B cell (primary cell): ENCODE data around the gene BANP. TPM values are rescaled to one million over a fixed set of nuclear protein-coding genes. Genes with fewer than 3 reads are reported as not detected.
"Not testable (repeated sequence)": the region's sequence is repeated elsewhere in the genome, so short reads cannot be mapped to it uniquely, and the experiment has no call there.

Experiments
- ATAC-seq: fragments of 200-7000 bp; cut with Tn5 transposase; one replicate; pipeline ENCODE4 v1.10.0; 2021; ENCODE audit warnings: low read depth, mild to moderate bottlenecking, moderate number of reproducible peaks, moderate library complexity
- CTCF ChIA-PET: fragments of 350-600 bp; sonication (Branson Sonifier 250); formaldehyde crosslinking; loops from one replicate; lab custom pipeline; 2021; ENCODE audit warnings: antibody characterized with exemption, inconsistent platforms; lab: Charles Lee
- POLR2A ChIA-PET: fragments of 350-600 bp; sonication (Branson Sonifier 250); formaldehyde crosslinking; loops from one replicate; lab custom pipeline; 2021; ENCODE audit warnings: antibody characterized with exemption; lab: Charles Lee
- DNase-seq: peaks from one replicate; pipeline ENCODE4 v3.0.0; 2013
- H2AFZ ChIP-seq: 2 replicates; pipeline ENCODE4 v1.6.1; 2012; ENCODE audit warnings: mild to moderate bottlenecking, low read depth, low read length; ENCODE audit not compliant: insufficient read depth, poor library complexity, severe bottlenecking
- H3K27ac ChIP-seq, 2 donors: 1 replicate in 1 of 2; 2 replicates in 1 of 2; pipeline ENCODE4 v1.5.1; 2012 to 2013; ENCODE audit warnings: low read length in 2 of 2, mild to moderate bottlenecking in 2 of 2, moderate library complexity in 1 of 2
- H3K27me3 ChIP-seq, 4 experiments: fragments of 200-600 bp in 1 of 4; sonication (generic) in 1 of 4; replicated peaks in 1 of 4; 1 replicate in 2 of 4; 2 replicates in 2 of 4; pipeline versions ENCODE4 v1.6.1 to v1.7.0; 2013 to 2016; ENCODE audit warnings: low read length in 3 of 4, mild to moderate bottlenecking in 2 of 4, mixed read lengths in 1 of 4, moderate library complexity in 1 of 4; ENCODE audit not compliant: insufficient read depth in 4 of 4, control insufficient read depth in 3 of 4; ENCODE audit errors: control extremely low read depth in 1 of 4
- H3K36me3 ChIP-seq, 2 experiments: replicated peaks in 1 of 2; 1 replicate in 1 of 2; 2 replicates in 1 of 2; pipeline versions ENCODE4 v1.6.1 to v1.7.1; 2013; ENCODE audit warnings: low read length in 1 of 2; ENCODE audit not compliant: insufficient read depth in 2 of 2, control insufficient read depth in 1 of 2; ENCODE audit errors: control extremely low read depth in 1 of 2, extremely low read depth in 1 of 2
- H3K4me1 ChIP-seq, 2 donors: fragments of 200-600 bp in 1 of 2; sonication (generic) in 1 of 2; 1 replicate in 1 of 2; 2 replicates in 1 of 2; pipeline versions ENCODE4 v1.5.1 to v1.6.1; 2013 to 2017; ENCODE audit warnings: low read length in 2 of 2; ENCODE audit not compliant: control insufficient read depth in 2 of 2, insufficient read depth in 2 of 2
- H3K4me2 ChIP-seq: replicated peaks from 2 replicates; pipeline ENCODE3; 2012; ENCODE audit warnings: mild to moderate bottlenecking, low read depth, low read length; ENCODE audit not compliant: poor library complexity, severe bottlenecking
- H3K4me3 ChIP-seq, 5 experiments: fragments of 200-600 bp in 1 of 5; sonication (generic) in 1 of 5; 1 replicate in 3 of 5; 2 replicates in 2 of 5; pipeline versions ENCODE4 v1.5.1 to v1.7.0; 2011 to 2016; ENCODE audit warnings: low read length in 4 of 5, mild to moderate bottlenecking in 4 of 5, low read depth in 2 of 5, control low read depth in 1 of 5, moderate library complexity in 1 of 5; ENCODE audit not compliant: insufficient read depth in 1 of 5; ENCODE audit errors: control extremely low read depth in 1 of 5, extremely low read depth in 1 of 5
- H3K79me2 ChIP-seq: fragments of 200-600 bp; sonication (generic); one replicate; pipeline ENCODE4 v1.6.0; 2016; ENCODE audit warnings: low read length; ENCODE audit not compliant: control insufficient read depth, insufficient read depth
- H3K9ac ChIP-seq: fragments of 200-600 bp; sonication (generic); 2 replicates; pipeline ENCODE4 v1.6.1; 2017; ENCODE audit warnings: mild to moderate bottlenecking, low read length, moderate library complexity
- H3K9me3 ChIP-seq, 3 donors: one replicate each; pipeline versions ENCODE4 v1.6.1 to v1.7.1; 2013; ENCODE audit warnings: low read length in 2 of 3; ENCODE audit not compliant: control insufficient read depth in 2 of 3, insufficient read depth in 1 of 3; ENCODE audit errors: control extremely low read depth in 1 of 3
- H4K20me1 ChIP-seq: 2 replicates; pipeline ENCODE4 v1.6.0; 2012; ENCODE audit warnings: mild to moderate bottlenecking, low read length; ENCODE audit not compliant: insufficient read depth, control insufficient read depth, poor library complexity, severe bottlenecking
- H3K27ac Mint-ChIP-seq: one replicate; pipeline ENCODE4 v1.8.0; 2021; ENCODE audit warnings: mixed read lengths
- H3K27me3 Mint-ChIP-seq: one replicate; pipeline ENCODE4 v1.8.0; 2021; ENCODE audit warnings: mixed read lengths
- H3K4me1 Mint-ChIP-seq: one replicate; pipeline ENCODE4 v1.8.0; 2021; ENCODE audit warnings: mixed read lengths
- H3K4me3 Mint-ChIP-seq: one replicate; pipeline ENCODE4 v1.8.0; 2021; ENCODE audit warnings: mixed read lengths
- H3K9me3 Mint-ChIP-seq: one replicate; pipeline ENCODE4 v1.8.0; 2022; ENCODE audit warnings: mixed read lengths; ENCODE audit not compliant: insufficient read depth
- EZH2 ChIP-seq: IDR thresholded peaks from 2 replicates; pipeline ENCODE4 v1.6.1; 2012; ENCODE audit warnings: borderline replicate concordance, low read depth, mild to moderate bottlenecking, moderate library complexity, low read length; ENCODE audit not compliant: insufficient read depth, poor library complexity, severe bottlenecking
- WGBS: methylation state at CpG from one replicate; pipeline ENCODE4 v1.1.5; 2013; ENCODE audit warnings: missing lambda C conversion rate; ENCODE audit not compliant: insufficient coverage; 5-methylcytosine and 5-hydroxymethylcytosine counted together
- intact Hi-C: fragments of 100-400 bp; cut with micrococcal nuclease; formaldehyde crosslinking; loops from one replicate; pipeline ENCODE4 v1.10.0; 2022
- polyA plus RNA-seq: library from polyadenylated mRNA; depleted of rRNA; stranded (reverse); fragments of >200 nt; gene quantifications from 2 replicates; pipeline ENCODE4 v1.2.3, GENCODE V29; 2012
- total RNA-seq, 2 donors: library from RNA; stranded (reverse); fragments of 120-200 nt in 1 of 2; gene quantifications; 1 replicate in 1 of 2; 2 replicates in 1 of 2; pipeline versions ENCODE4 v1.2.3 to v1.2.4, GENCODE V29; 2013 to 2022
- TF ChIP-seq, protein P1 (sequence below): fragments of 200-600 bp; IDR thresholded peaks from one replicate; pipeline ENCODE4 v1.8.0; 2022; ENCODE audit warnings: antibody characterized with exemption, mild to moderate bottlenecking

BANP gene
- total and polyA plus RNA-seq, 2 donors (not counting 1 experiment from before 2014, with no cell fraction given) = 44.4 to 181 TPM

DNA sequence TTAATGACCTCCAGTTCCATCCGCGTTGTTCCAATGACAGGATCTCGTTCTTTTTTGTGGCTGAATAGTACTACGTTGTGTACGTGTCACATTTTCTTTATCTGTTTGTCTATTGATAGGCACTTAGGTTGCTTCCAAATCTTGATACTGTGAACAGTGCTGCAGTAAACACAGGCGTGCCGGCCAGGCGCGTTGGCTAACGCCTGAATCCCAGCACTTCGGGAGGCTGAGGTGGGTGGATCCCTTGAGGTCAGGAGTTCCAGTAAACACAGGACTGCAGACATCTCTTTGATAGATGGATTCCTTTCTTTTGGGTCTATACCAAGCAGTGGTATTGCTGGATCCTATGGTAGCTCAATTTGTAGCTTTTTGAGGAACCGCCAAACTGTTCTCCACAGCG, 160.7 kb downstream of the BANP start:
- H3K9me3 ChIP-seq, H3K27ac ChIP-seq, H3K9ac ChIP-seq, H3K4me2 ChIP-seq, H3K79me2 ChIP-seq, H3K27ac Mint-ChIP-seq, H3K4me1 ChIP-seq, ATAC-seq, intact Hi-C loops, H3K27me3 ChIP-seq, DNase-seq, H3K36me3 ChIP-seq, H3K4me3 Mint-ChIP-seq, POLR2A ChIA-PET, H4K20me1 ChIP-seq, H3K4me3 ChIP-seq, H2AFZ ChIP-seq, H3K9me3 Mint-ChIP-seq: not testable (repeated sequence)
- CTCF ChIA-PET = interaction anchor here (0.6 to 0.7 kb wide), 2 partner anchors 27 to 83 kb away, joined by 4 read pairs; no protein-coding TSS in a partner anchor
- Mint-ChIP-seq H3K4me1 (peaks cover 21% of the 10 kb centered on the region), H3K27me3 (peaks cover 25% of the 10 kb centered on the region)
- WGBS = 94% methylated on average over 8 of the region's 13 CpGs

DNA sequence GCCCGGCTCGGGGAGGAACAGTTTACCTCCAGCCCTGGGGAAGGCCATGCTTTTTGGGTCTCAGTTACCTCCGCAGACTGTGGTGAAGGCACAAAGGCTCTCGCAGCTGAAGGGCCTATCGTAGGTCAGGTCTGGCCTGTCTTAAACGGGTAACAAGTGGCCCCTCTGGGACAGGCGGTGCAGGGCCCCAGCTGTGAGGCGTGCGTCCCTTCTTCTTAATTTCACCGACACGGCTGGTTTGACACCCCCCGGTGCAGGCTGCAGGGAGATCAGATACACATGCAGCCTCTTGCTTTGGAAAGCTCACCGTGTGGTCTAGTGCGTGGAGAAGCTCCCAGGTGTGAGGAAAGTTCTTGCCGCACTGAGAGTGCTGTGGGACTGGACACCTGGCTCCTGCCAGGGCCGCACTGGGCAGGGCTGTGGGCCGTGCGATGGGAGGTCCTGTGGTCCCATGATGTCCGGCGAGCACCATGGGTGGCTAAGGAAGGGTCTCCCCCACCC, 162.4 kb downstream of the BANP start:
- DNase-seq = no peak
- peaks cover 21% of the 10 kb centered on the region for H3K4me1 Mint-ChIP-seq
- Histone ChIP-seq H3K9me3 (peaks cover 0 to 3% (median 0%) of the 10 kb centered on the region in 3 donors), H3K79me2 (no peaks in the 10 kb centered on the region), H2AFZ (no peak overlapping the region), H3K9ac (no peak overlapping the region), H4K20me1 (no peaks in the 10 kb centered on the region), H3K36me3 (no peaks in the 10 kb centered on the region), H3K4me1 (peaks cover 5 to 8% of the 10 kb centered on the region in 2 donors), H3K27me3 (peaks cover 0 to 5% (median 0%) of the 10 kb centered on the region in 4 experiments), H3K4me3 (no peak overlapping the region), H3K27ac (no peak overlapping the region), H3K4me2 (no peak overlapping the region)
- no peaks in the 10 kb centered on the region for H3K9me3 Mint-ChIP-seq
- WGBS = 51% methylated on average over 17 of the region's 20 CpGs
- peaks cover 26% of the 10 kb centered on the region for H3K27me3 Mint-ChIP-seq
- POLR2A ChIA-PET = interaction anchor here (0.7 kb wide), 1 partner anchor 1648 kb away, joined by 9 read pairs; no protein-coding TSS in a partner anchor
- H3K27ac Mint-ChIP-seq = no peak overlapping the region
- CTCF ChIA-PET = no interaction called here
- TF ChIP-seq EZH2 = no peak
- TF ChIP-seq, protein P1, sequence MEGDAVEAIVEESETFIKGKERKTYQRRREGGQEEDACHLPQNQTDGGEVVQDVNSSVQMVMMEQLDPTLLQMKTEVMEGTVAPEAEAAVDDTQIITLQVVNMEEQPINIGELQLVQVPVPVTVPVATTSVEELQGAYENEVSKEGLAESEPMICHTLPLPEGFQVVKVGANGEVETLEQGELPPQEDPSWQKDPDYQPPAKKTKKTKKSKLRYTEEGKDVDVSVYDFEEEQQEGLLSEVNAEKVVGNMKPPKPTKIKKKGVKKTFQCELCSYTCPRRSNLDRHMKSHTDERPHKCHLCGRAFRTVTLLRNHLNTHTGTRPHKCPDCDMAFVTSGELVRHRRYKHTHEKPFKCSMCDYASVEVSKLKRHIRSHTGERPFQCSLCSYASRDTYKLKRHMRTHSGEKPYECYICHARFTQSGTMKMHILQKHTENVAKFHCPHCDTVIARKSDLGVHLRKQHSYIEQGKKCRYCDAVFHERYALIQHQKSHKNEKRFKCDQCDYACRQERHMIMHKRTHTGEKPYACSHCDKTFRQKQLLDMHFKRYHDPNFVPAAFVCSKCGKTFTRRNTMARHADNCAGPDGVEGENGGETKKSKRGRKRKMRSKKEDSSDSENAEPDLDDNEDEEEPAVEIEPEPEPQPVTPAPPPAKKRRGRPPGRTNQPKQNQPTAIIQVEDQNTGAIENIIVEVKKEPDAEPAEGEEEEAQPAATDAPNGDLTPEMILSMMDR = no peak
- peak overlapping the region; percentile 32 for H3K4me3 Mint-ChIP-seq
- ATAC-seq = peak; percentile 55
- intact Hi-C loops = no loop called here

DNA sequence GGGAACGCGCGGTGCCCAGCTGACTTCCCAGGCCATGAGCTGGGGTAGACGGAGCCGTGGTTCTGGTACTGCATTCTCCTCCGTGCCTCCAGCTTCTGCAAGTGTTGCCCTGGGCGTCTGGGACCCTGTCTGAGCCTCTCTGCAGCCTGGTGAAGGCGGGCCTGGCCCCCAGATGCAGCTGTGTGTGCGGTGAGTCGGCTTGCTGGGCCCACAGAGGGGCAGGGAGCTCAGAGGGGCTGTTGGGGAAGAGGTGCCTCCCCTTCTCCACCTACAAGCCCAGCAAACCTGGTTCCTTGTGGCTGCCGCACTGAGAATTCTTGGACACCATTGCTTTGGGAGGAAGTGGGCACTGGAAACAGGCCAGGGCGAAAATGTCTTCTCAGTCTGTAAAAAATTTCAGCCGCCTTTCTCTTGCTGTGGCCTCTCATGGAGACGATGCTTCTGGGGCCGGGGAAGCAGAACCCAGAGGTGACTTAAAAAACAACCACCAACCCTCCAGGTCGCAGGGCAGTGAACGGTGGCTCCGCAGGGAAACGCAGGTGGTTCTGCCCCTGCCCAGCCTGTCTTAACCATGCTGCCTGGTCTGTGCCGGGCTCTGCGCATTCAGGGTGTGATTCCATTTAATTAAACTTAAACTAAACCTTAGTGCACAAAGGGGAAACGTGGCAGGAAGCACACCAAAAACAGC, 163.5 kb downstream of the BANP start:
- CTCF ChIA-PET, H2AFZ ChIP-seq, H3K36me3 ChIP-seq, H3K9me3 Mint-ChIP-seq, intact Hi-C loops, H3K27ac ChIP-seq, H4K20me1 ChIP-seq, DNase-seq, H3K4me3 ChIP-seq, H3K27me3 ChIP-seq, H3K4me1 ChIP-seq, H3K79me2 ChIP-seq, POLR2A ChIA-PET, H3K9ac ChIP-seq, H3K9me3 ChIP-seq: not testable (repeated sequence)
- WGBS = 25% methylated on average over 18 of the region's 22 CpGs
- Mint-ChIP-seq H3K27me3 (peaks cover 31% of the 10 kb centered on the region), H3K4me1 (peaks cover 21% of the 10 kb centered on the region), H3K4me3 (peak overlapping the region; percentile 69), H3K27ac (peak overlapping the region; percentile 68)
- H3K4me2 ChIP-seq = peak overlapping the region; percentile 35
- peak; percentile 50 for ATAC-seq
